ENCODE measurements around the gene USP25. TPM values are rescaled to one million over a fixed set of nuclear protein-coding genes. Genes with fewer than 3 reads are reported as not detected.

The USP25 gene
- total and polyA plus RNA-seq, 2 donors (not counting 1 experiment from before 2014, with no cell fraction given): 40.6 to 65.7 TPM

- H3K27me3 ChIP-seq (ENCODE audit: control insufficient read depth, insufficient read depth, low read length): peaks cover 2% of the 10 kb centered on the region
- no peak overlapping the region for H3K9ac ChIP-seq (ENCODE audit: insufficient read depth, low read length)
- peak overlapping the region; percentile 21 to 79 (median 42) for H3K4me3 ChIP-seq (replicated peaks in 1 of 4; ENCODE audit: control extremely low read depth in 1 of 4, insufficient read depth in 1 of 4, low read depth in 3 of 4, low read length in 4 of 4)
- peak; percentile 25 to 54 for DNase-seq (ENCODE audit: low read depth in 2 of 2)
- H3K9me3 ChIP-seq (ENCODE audit: control insufficient read depth, insufficient read depth, low read depth, low read length): no peaks in the 10 kb centered on the region
- H3K27ac ChIP-seq (ENCODE audit: insufficient read depth, low read length): no peak overlapping the region
- H3K79me2 ChIP-seq (ENCODE audit: control insufficient read depth, insufficient read depth, low read length): peaks cover 38% of the 10 kb centered on the region
- H4K20me1 ChIP-seq (ENCODE audit: control insufficient read depth, extremely low read depth, insufficient read depth, low read length): no peaks in the 10 kb centered on the region
- peak overlapping the region; percentile 56 for H2AFZ ChIP-seq (ENCODE audit: low read length)
- H3K36me3 ChIP-seq (ENCODE audit: control insufficient read depth, insufficient read depth, low read length): no peaks in the 10 kb centered on the region
- peak overlapping the region; percentile 79 for H3K4me2 ChIP-seq (ENCODE audit: extremely low read depth, insufficient read depth, low read length)
- TF ChIP-seq EZH2 (IDR thresholded peaks at IDR 0.05; ENCODE audit: low read length, missing control alignments) (no peak), CTCF (conservative IDR thresholded peaks at IDR 0.05 in 1 of 2, IDR thresholded peaks at IDR 0.05 in 1 of 2; ENCODE audit: low read depth in 1 of 2, low read length in 2 of 2) (no peak)
- no peaks in the 10 kb centered on the region for H3K4me1 ChIP-seq (ENCODE audit: control insufficient read depth, extremely low read depth, insufficient read depth, low read length)
Observed at GRCh38 chr21:15729346-15729673, 472 bp upstream of the USP25 start.

- peak in 1 of 2 donors; percentile 16 for DNase-seq (ENCODE audit: low read depth in 2 of 2)
- H3K9me3 ChIP-seq (ENCODE audit: control insufficient read depth, insufficient read depth, low read depth, low read length): no peaks in the 10 kb centered on the region
Observed at GRCh38 chr21:15730484-15731242, 881 bp downstream of the USP25 start.

DNA sequence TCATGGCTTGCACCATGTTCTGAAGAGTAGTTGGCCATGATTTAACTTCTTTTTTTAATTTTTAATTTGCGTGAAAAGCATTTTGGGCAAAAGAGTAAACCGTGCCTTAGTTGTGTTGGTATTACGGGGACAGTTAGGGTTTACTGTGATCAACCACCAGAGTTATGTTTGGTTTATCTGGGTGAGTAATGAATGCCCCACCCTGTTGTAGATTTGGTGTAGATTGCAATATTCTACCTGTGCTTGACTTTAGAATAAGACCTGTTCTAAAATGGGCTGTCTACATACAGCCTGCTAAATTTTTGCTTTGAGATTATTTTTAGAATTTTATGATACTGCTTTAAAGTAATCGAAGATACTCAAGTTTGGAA lies 1.4 kb downstream of the USP25 start:
- Histone ChIP-seq H3K27me3 (ENCODE audit: control insufficient read depth, insufficient read depth, low read length) (no peaks in the 10 kb centered on the region), H3K4me2 (ENCODE audit: extremely low read depth, insufficient read depth, low read length) (peak overlapping the region; percentile 68), H2AFZ (ENCODE audit: low read length) (no peak overlapping the region), H3K79me2 (ENCODE audit: control insufficient read depth, insufficient read depth, low read length) (peaks cover 55% of the 10 kb centered on the region), H3K4me3 (replicated peaks in 1 of 4; ENCODE audit: control extremely low read depth in 1 of 4, insufficient read depth in 1 of 4, low read depth in 3 of 4, low read length in 4 of 4) (peak overlapping the region; percentile 79 to 92 (median 90)), H3K9ac (ENCODE audit: insufficient read depth, low read length) (no peak overlapping the region), H3K27ac (ENCODE audit: insufficient read depth, low read length) (no peak overlapping the region), H3K4me1 (ENCODE audit: control insufficient read depth, extremely low read depth, insufficient read depth, low read length) (no peaks in the 10 kb centered on the region), H4K20me1 (ENCODE audit: control insufficient read depth, extremely low read depth, insufficient read depth, low read length) (no peaks in the 10 kb centered on the region), H3K36me3 (ENCODE audit: control insufficient read depth, insufficient read depth, low read length) (no peaks in the 10 kb centered on the region), H3K9me3 (ENCODE audit: control insufficient read depth, insufficient read depth, low read depth, low read length) (no peaks in the 10 kb centered on the region)
- DNase-seq (ENCODE audit: low read depth in 2 of 2): peak; percentile 16 to 30
- TF ChIP-seq CTCF (conservative IDR thresholded peaks at IDR 0.05 in 1 of 2, IDR thresholded peaks at IDR 0.05 in 1 of 2; ENCODE audit: low read depth in 1 of 2, low read length in 2 of 2) (no peak), EZH2 (IDR thresholded peaks at IDR 0.05; ENCODE audit: low read length, missing control alignments) (no peak)

More at GRCh38 chr21:15730484-15731242, 881 bp downstream of the USP25 start:
- peak overlapping the region; percentile 79 to 92 (median 90) for H3K4me3 ChIP-seq (replicated peaks in 1 of 4; ENCODE audit: control extremely low read depth in 1 of 4, insufficient read depth in 1 of 4, low read depth in 3 of 4, low read length in 4 of 4)
- H3K27ac ChIP-seq (ENCODE audit: insufficient read depth, low read length): peak overlapping the region; percentile 75
- peak overlapping the region; percentile 68 for H3K4me2 ChIP-seq (ENCODE audit: extremely low read depth, insufficient read depth, low read length)
- peaks cover 50% of the 10 kb centered on the region for H3K79me2 ChIP-seq (ENCODE audit: control insufficient read depth, insufficient read depth, low read length)
- peak overlapping the region; percentile 63 for H2AFZ ChIP-seq (ENCODE audit: low read length)
- peaks cover under 1% of the 10 kb centered on the region for H3K27me3 ChIP-seq (ENCODE audit: control insufficient read depth, insufficient read depth, low read length)
- TF ChIP-seq EZH2 (IDR thresholded peaks at IDR 0.05; ENCODE audit: low read length, missing control alignments) (no peak), CTCF (conservative IDR thresholded peaks at IDR 0.05 in 1 of 2, IDR thresholded peaks at IDR 0.05 in 1 of 2; ENCODE audit: low read depth in 1 of 2, low read length in 2 of 2) (no peak)
- no peaks in the 10 kb centered on the region for H3K4me1 ChIP-seq (ENCODE audit: control insufficient read depth, extremely low read depth, insufficient read depth, low read length)
- H4K20me1 ChIP-seq (ENCODE audit: control insufficient read depth, extremely low read depth, insufficient read depth, low read length): no peaks in the 10 kb centered on the region
- H3K36me3 ChIP-seq (ENCODE audit: control insufficient read depth, insufficient read depth, low read length): no peaks in the 10 kb centered on the region
- peak overlapping the region; percentile 81 for H3K9ac ChIP-seq (ENCODE audit: insufficient read depth, low read length)
